ENCODE measurements around the gene ECSIT.
"Not testable (repeated sequence)": the region's sequence is repeated elsewhere in the genome, so short reads cannot be mapped to it uniquely, and the experiment has no call there.

Gene ECSIT, protein sequence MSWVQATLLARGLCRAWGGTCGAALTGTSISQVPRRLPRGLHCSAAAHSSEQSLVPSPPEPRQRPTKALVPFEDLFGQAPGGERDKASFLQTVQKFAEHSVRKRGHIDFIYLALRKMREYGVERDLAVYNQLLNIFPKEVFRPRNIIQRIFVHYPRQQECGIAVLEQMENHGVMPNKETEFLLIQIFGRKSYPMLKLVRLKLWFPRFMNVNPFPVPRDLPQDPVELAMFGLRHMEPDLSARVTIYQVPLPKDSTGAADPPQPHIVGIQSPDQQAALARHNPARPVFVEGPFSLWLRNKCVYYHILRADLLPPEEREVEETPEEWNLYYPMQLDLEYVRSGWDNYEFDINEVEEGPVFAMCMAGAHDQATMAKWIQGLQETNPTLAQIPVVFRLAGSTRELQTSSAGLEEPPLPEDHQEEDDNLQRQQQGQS
- 25.5 to 43.5 (median 28.1) reads per million in 3 experiments for total RNA-seq

DNA sequence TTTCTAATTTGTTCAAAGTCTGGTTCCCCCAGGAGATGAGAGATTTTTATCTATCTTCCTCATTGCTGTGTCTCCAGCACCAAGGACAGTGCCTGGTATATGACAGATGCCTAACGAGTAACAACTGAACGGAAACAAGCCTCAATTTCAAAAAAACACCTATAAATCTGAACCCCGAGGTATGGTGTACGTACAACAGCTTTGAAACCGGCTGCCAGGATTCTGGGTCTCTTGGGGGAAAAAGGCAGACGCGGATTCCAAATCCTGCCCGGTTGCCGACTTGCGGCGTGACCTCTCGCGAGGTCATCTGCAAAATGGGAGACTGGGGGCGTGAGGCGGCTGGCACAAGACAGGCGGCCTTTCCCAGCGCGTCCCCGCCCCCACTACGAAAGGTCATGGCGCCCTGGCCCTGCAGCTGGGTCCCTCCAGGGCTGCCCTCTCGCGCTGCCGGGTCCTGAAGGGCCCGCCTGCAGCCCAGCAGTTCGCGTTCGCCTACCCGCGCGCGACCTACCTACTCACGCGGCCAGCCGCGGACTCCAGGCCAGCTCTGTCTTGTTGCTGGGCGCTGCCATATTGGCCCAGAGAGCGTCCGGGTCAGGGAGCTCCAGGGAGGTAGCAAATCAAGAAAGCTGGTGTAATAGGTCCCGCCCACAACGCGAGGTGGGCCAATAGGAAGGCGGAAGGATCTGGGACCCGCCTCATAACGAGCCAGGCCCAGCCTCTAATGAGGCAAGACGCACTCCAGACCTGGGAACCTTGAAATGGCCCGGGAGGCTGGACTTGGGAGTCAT is at the start of gene ECSIT:
Gene ECSIT (minus strand): TSS at position 584 of the 791 bp plus-strand sequence. CDS start 9,964 bp downstream, outside the sequence.
- peak; percentile 89 for DNase-seq

DNA sequence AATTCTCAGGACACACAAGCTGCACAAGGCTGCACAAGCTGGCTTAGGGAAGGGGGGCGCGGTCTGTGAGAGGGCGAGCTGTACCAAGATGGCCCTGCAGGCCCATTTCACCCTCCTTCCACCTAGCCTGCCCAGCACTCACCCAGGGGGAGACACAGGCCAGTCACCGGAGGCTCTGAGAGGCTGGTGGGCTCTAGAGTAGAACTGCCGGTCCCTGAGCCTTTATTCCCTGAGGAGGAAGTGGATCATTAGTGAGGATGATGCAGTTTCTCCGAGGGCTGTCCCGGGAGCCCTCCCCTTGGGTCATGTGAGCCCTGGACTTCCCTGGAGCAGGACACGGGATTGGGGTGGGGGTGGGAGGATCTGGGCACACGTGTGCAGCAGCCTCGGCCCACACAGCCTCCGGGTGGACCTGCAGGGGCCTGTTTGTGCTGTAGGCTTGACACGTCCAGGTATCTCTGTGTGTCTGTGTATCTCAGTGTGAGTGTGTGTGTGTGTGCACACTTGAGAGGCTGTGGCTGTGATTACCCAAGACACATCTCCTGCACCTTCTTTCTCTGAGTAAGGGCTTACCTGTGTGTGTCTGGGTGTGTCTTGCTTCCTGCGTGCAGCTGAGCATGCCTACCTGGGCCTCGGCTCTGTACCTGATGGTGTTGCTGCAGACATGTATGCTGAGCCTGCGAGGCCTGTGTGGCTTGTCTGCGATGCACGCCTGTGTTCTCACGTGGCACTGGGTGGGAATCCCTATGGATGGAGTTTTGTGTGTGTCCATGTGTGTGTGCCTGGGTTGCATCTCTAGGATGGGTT is 48.7 kb upstream of the ECSIT start, which contains the start of gene ACP5:
Gene ACP5 (minus strand): TSS at position 195 of the 807 bp plus-strand sequence. CDS start 328 bp downstream, outside the sequence.
- DNase-seq = peak; percentile 11

DNA sequence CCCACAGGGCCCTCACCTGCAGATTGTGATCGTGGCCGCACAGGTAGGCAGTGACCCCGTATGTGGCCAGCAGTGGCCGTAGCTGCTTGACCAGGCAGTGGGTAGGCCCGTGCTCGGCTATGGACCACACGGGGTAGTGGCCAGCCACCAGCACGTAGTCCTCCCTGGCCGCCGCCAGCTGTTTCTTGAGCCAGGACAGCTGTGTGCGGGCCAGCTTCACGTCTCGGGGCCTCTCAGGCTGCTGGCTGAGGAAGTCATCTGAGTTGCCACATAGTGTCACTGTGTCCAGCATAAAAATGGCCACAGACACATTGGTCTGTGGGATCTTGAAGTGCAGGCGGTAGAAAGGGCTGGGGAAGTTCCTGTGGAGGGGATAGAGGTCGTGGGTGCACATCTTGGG is 47.3 kb upstream of the ECSIT start:
- DNase-seq = no peak

DNA sequence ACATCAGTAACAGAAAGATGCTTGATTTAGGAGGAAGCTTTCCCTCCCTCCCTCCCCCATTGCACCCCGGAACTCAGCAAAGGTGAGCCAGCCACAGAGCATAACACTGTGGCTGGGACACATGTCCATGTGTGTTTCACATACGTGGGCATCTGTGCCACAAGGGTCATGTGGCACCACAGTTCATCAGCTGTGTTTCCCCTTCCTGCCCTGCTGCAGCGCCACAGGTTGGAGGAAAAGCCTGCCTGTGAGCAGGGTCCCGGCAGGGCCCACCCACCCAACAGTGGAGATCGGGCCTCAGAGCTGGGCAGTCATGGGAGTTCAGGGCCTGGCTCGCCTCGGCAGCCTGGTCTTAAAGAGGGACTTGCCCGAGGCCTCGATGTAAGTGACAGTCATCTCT is 45.8 kb upstream of the ECSIT start:
- no peak for DNase-seq

DNA sequence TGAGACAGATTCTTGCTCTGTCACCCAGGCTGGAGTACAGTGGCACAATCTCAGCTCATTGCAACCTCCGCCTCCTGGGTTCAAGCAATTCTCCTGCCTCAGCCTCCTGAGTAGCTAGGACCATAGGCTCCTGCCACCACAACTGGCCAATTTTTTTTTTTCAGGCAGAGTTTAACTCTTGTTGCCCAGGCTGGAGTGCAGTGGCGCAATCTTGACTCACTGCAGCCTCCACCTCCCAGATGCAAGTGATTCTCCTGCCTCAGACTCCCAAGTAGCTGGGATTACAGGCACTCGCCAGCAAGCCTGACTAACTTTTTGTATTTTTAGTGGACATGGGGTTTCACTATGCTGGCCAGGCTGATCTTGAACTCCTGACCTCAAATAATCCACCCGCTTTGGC is 44.8 kb upstream of the ECSIT start:
- not testable (repeated sequence) for DNase-seq

DNA sequence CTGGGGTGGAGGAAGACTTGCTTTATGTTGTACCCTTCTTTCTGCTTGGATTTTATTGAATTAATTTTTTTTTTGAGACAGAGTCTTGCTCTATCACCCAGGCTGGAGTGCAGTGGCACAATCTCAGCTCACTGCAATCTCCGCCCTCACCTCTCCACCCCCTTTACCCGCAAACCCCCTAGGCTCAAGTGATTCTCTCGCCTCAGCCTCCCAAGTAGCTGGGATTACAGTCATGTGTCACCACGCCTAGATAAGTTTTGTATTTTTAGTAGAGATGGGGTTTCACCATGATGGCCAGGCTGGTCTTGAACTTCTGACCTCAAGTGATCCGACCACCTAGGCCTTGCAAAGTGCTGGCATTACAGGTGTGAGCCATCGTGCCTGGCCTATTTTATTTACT is 44.4 kb upstream of the ECSIT start:
- not testable (repeated sequence) for DNase-seq

DNA sequence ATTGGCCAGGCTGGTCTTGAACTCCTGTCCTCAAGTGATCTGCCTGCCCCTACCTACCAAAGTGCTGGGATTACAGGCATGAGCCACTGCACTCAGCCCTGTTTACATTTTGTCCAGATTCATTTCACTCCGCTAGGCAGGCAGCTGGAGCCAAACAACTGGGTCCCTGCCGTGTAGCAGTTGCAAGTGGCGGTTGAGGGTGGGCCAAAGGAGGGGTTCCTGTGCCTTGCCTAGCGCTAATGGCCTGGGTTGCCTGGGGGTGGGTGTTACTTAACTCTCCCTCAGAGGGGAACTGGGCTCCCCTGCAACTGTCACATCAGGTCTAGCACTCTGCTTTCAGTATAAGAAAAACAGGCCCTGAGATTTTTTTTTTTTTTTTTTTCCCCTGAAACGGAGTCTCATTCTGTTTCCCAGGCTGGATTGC is 41.1 kb upstream of the ECSIT start:
- DNase-seq = no peak

DNA sequence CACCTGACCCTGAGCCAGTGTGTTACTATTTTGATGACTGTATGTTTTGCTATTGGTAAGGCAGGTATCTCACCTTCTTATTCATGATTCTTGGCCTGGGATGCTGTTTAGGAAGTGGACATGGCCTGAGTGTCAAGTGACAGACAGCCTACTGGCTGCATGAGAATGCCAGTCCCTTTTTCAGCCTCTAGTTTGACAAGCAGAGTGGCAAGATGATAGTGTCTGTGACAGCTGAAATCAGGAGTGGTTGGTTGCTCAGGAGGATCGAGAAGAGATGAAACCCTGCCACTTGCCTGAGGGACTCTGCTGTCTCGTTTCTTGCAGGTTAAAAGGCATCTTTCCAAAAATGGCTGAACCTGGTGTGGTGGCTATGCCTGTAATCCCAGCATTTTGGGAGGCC is 37.2 kb upstream of the ECSIT start:
- DNase-seq = no peak

DNA sequence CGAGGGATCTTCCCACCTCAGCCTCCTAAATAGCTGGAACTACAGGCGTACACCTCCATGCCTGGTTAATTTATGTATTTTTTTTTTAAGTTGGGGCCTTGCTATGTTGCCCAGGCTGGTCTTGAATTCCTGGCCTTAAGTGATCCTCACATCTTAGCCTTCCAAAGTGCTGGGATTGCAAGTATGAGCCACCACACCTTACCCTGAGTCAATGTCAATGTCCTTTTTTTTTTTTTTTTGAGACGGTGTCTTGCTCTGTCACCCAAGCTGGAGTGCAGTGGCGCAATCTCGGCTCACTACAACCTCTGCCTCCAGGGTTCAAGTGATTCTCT is 36.7 kb upstream of the ECSIT start:
- DNase-seq = not testable (repeated sequence)

DNA sequence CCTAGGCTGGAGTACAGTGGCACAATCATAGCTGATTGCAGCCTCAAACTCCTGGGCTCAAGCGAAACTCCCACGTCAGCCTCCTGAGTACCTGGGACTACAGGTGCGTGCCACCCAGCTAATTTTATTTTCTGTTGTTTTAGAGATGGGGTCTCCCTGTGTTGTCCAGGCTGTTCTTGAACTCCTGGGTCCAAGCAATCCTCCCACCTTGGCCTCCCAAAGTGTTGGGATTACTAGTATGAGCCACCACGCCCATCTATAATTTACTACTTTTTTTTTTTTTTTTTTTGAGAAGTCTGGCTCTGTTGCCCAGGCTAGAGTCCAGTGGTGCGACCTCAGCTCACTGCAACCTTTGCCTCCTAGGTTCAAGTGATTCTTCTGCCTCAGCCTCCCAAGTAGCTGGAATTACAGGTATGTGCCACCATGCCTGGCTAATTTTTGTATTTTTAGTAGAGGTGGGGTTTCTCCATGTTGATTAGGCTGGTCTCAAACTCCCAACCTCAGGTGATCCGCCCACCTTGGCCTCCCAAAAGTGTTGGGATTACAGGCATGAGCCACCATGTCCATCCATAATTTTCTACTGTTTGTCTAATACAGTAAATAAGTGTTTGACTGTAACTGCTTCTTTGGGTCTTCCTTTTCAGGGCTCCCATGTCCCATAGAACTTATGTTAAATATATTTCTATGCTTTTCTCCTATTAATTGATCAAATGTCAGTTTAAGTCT is 35.3 kb upstream of the ECSIT start:
- DNase-seq = not testable (repeated sequence)

DNA sequence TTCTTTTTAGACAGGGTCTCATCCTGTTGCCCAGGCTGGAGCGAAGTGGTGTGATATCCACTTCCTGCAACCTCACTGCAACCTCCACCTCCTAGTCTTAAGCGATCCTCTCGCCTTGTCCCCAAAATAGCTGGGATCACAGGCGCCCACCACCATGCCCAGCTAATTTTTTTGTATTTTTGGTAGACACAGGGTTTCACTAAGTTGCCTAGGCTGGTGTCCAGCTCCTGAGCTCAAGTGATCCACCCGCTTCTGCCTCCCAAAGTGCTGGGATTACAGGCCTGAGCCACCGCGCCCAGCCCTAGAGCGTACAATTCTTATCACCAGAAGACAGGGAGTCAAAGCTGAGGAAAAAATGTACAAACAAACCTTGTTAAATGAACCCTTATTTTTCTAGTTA is 34.6 kb upstream of the ECSIT start:
- no peak for DNase-seq

DNA sequence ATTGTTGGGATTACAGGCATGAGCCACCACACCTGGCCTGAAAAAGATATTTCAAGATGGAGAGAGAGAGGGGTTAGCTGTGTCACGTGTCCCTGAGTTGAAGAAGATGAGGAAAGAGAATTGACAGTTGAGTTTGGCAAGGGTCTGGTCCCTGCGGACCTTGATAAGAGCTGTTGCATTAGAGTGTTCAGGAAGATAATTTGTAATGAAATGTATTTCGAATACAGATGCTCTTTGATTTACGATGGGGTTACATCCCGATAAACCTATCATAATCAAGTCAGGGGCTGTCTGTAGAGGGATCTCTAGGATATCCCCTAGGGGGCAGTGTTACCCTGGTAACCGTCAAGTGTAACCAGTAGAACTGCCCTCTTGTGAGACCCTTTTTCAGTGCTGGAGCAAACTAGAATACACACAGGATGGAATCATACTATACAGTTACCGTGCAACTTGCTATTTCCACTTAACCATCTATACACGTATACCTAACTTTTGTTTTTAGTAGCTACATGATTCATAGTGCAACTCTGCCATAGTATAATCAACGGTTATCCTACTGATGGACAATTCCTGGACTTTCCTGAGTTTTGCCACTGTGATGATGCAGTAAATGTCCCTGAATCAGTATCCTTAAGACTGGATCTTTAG is 31.6 kb upstream of the ECSIT start:
- peak; percentile 68 for DNase-seq

DNA sequence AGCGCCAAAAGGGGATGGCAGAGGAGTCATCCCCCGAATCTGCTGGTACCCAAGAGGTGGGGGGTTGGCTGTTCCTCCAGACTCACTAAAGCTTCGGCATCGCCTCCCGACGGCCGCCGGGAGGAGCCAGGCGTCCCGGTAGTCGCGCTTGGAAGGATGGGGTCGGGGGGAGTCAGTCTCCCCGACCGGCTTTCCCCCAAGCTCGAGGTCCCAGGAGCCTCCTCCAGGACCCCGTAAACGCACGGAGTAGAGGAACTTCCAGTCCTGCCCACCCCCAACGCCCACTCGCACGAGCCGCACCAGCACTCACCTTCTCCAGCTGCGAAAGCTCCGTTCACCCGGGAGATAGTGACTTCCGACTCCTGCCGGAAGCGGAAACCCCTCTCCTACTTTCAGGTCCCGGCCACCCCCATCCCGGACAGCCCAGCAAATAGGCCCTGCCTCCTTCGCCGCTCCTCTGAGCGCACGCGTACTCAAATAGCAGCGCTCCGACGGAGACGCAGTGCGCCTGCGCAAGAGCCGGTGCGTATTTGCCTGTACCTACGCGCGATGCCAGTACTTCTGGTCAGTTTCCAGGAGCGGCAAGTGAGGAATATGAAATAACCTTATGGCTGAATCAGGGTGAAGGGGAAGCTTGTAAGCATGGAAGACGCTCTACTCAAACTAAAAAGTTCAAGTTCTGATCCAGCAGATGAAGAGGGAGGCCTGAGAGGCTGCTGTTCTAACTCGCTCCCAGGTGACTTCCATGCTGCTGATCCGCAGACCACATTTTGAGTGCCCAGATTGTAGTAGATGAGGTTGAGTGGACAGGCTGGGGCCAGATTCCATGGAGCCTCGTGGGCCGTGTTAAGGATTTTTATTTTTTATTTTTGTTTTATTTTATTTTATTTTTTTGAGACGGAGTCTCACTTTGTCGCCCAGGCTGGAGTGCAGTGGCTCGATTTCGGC is 30.2 kb upstream of the ECSIT start, which contains the start of gene ELOF1:
Gene ELOF1 (minus strand): TSS at position 350 of the 948 bp plus-strand sequence. CDS start 4,883 bp downstream, outside the sequence.
- DNase-seq = peak; percentile 96

DNA sequence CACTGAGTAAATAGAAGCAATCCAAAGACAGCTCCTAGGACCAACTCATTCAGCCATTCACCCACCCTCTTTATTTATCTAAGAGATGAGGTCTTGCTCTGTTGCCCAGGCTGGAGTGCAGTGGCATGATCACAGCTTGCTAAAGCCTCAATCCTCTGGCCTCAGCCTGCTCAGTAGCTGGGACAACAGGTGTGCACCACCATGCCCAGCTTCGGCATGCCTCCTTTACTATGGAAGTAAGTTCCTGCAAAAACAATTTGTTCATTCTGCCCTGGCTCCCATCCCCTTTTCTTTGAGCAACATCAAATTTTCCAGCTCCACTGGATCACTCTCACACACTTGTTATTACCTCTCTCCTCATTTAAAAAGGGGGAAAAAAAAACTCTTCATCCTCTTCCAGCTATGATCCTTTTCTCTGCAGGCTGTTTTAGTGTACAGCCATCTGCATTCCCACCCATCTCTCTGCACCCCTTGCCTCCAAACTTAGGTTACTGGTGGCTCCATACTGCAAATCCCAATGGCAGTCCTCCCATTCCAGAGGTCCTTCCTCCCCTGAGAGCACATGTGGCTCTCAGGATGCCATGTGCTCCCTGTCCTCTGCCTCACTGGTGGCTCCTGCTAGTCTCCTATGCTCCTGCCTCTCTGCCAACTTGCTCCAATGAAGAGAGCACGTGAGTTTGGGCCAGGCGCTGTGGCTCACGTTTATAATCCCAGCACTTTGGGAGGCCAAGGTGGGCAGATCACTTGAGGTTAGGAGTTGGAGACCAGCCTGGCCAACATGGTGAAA is 27.9 kb upstream of the ECSIT start:
- DNase-seq = no peak

DNA sequence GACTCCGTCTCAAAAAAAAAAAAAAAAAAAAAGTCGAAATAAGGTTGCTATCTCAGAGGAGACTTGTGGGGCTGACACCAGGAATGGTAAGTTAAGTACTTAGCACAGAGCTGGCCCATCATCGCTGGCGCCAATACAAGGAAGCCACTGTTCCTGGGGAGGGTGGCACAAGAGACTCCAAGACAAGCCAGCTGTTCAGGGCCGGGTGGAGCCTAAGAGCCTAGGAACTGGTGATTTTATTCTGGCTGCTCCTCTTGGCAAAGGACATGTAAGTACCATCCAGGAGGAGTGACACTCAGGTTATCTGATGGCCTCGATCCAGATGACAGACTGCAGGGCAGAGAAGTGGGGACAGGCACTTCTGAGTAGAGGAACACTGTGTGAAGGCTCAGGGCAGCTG is 26.3 kb upstream of the ECSIT start:
- no peak for DNase-seq

DNA sequence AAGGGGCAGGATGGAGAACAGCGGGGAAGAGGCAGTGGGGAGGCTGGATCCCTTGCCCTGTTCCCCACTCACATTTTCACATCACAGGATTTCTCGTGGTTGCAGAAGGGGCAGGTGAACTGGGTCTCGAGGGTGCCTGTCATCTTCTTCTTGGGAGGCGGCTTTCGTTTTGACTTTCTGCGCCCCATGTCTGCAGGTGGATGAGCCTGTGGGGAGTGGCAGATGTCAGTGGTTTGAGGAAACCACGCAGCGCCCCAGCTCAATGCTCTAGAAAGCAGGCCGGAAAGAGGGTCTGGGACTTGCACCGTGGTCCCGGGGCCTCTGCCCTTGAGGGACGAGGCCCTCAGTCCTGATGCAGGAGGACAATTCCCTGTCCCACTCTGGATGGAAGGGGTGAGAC is 25.2 kb upstream of the ECSIT start:
- no peak for DNase-seq

DNA sequence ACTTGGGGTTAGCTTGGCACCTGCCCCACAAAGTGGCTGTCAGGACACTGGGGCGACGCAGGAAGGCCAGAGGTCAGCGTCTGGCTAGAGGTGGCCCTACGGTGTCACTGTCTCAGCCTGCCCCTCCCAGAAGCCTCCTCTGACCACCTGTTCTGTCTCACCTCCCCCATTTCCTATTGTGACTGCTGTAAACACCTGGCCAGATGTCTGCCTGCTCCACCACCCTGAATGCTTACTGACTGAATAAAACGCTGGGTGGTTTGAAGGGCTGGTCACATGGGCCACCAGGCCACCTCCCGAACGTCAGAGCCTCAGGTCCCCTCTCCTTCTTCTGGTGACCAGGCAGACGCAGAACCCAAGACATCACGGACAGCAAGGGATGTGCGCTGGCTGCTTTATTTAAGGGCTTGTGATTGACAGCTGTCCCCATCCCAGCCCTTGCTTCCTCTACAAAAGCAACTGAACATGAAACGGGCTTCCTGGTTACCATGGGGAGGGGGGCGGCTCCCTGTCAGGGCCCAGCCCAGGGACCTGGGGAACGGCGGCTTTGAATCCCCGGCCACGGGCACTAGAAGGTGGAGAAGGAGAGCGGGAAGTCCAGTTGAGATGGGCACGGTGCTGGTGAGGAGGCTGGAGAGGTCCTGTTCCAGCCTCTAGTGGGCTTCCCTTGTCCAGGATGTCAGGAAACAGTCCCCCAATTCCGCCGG is 23.9 kb upstream of the ECSIT start:
- DNase-seq = no peak

DNA sequence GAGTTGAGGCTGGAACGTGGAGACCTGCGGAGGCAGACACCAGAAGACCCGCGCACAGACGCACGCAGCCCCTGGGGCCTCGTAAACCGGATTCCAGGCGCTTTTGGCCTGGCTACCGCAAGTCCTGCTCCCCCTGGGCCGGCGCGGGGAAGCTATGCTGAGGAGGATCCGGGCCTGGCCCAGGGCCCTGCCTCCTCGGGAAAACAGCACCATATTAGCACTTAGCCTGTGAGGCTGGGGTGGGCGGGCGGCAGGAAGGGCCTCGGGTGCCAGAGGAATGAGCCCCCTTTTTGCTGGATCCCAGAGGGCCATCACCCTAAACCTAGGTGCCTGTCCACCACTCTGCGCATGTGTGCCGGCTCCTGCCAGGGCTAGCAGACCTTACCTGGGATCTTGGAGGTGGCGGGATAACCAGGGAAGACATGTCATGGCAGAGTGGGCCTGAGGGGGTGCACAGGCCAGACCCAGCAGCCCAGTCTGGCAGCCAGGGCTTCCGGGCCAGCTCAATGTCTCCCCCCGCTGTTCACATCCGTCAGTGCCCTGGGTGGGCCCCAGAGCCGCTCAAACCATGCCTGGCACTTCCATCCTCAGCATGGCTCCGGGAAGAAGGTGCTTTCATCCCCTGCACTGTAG is 22.8 kb upstream of the ECSIT start:
- DNase-seq = no peak

All from central memory CD4-positive, alpha-beta T cell (primary cell).